Activated CD8-positive, alpha-beta memory T cell treated with anti-CD3 and anti-CD28 coated beads for 1 hour (primary cell): ENCODE measurements around the gene HDLBP.
"Not testable (repeated sequence)": the region's sequence is repeated elsewhere in the genome, so short reads cannot be mapped to it uniquely, and the experiment has no call there.

Source experiments
- DNase-seq, 2 donors: peaks; one replicate each; pipeline ENCODE4 v3.0.0-alpha.2; 2020; ENCODE audit warnings: low read depth in 1 of 2; ENCODE audit errors: extremely low read depth in 1 of 2

The HDLBP gene

GRCh38 chr2:241304039-241304670, 11.3 kb downstream of the HDLBP start:
- no peak for DNase-seq

GRCh38 chr2:241302759-241303651, 12.5 kb downstream of the HDLBP start:
- no peak for DNase-seq

- DNase-seq, result no peak
Observed at GRCh38 chr2:241302083-241302482, 13.4 kb downstream of the HDLBP start.

GRCh38 chr2:241300000-241300399, 15.5 kb downstream of the HDLBP start:
- DNase-seq, result peak; percentile 28 to 32

GRCh38 chr2:241298673-241299072, 16.8 kb downstream of the HDLBP start:
- no peak for DNase-seq

GRCh38 chr2:241296767-241297166, 18.7 kb downstream of the HDLBP start:
- DNase-seq, result no peak

GRCh38 chr2:241295326-241296095, 20.0 kb downstream of the HDLBP start:
- no peak for DNase-seq

GRCh38 chr2:241293378-241293797, 22.1 kb downstream of the HDLBP start:
- DNase-seq, result not testable (repeated sequence)

- DNase-seq, result no peak
Observed at GRCh38 chr2:241291977-241292376, 23.5 kb downstream of the HDLBP start.

GRCh38 chr2:241291153-241291552, 24.3 kb downstream of the HDLBP start:
- DNase-seq, result no peak

- DNase-seq, result no peak
Observed at GRCh38 chr2:241289597-241289996, 25.9 kb downstream of the HDLBP start.

GRCh38 chr2:241289053-241289452, 26.4 kb downstream of the HDLBP start:
- DNase-seq, result no peak

GRCh38 chr2:241288324-241288888, 27.1 kb downstream of the HDLBP start:
- DNase-seq, result no peak

- DNase-seq, result no peak
Observed at GRCh38 chr2:241286348-241287090, 29.0 kb downstream of the HDLBP start.

GRCh38 chr2:241285596-241285995, 29.9 kb downstream of the HDLBP start:
- no peak for DNase-seq

GRCh38 chr2:241282555-241282954, 32.9 kb downstream of the HDLBP start:
- no peak for DNase-seq

- no peak for DNase-seq
Observed at GRCh38 chr2:241280291-241280690, 35.2 kb downstream of the HDLBP start.

GRCh38 chr2:241279828-241280227, 35.6 kb downstream of the HDLBP start:
- DNase-seq, result no peak

- no peak for DNase-seq
Observed at GRCh38 chr2:241279413-241279812, 36.1 kb downstream of the HDLBP start.

GRCh38 chr2:241278306-241278705, 37.2 kb downstream of the HDLBP start:
- not testable (repeated sequence) for DNase-seq
